HG02678 (cell line): ENCODE results near the gene SMPDL3A.
A peak's percentile ranks its signal among the peaks of the same experiment; 100 is the strongest.

ENCODE experiments used
- ATAC-seq: cut with Tn5 transposase; IDR thresholded peaks from one replicate; pipeline ENCODE4 v1.9.1; 2021; ENCODE audit warnings: mild to moderate bottlenecking, moderate library complexity; ENCODE audit not compliant: unreplicated experiment

SMPDL3A gene

GRCh38 chr6:122772724-122773415 is 16.2 kb upstream of the SMPDL3A start:
- no peak for ATAC-seq

- no peak for ATAC-seq
These were observed 13.1 kb upstream of the SMPDL3A start for GRCh38 chr6:122775975-122776374.

- no peak for ATAC-seq
These were observed 10.8 kb upstream of the SMPDL3A start for GRCh38 chr6:122778302-122778701.

- ATAC-seq, result no peak
These were observed 9.9 kb upstream of the SMPDL3A start for GRCh38 chr6:122778985-122779661.

DNA sequence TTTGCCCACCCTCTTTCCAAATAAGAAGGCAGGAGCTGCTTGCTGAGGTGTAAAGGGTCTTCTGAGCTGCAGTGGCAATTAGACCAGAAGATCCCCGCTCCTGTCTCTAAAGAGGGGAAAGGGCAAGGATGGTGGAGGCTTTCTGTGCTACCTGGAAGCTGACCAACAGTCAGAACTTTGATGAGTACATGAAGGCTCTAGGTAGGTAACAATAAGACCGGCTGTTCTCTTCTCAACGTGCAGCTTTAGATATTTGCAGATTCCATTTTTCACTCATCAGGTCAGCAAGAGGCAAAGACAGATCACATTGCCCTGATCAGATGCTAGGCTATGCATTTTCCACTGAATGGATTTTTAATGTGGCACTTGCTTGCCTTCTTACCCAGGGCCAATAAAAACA is 9.4 kb upstream of the SMPDL3A start, which contains the start of gene FABP7:
TSS of gene FABP7 (plus strand) at position 50 of the 400 bp plus-strand sequence. CDS start at position 129, 79 bp downstream.
- ATAC-seq, result no peak

GRCh38 chr6:122780114-122780513 is 8.9 kb upstream of the SMPDL3A start:
- no peak for ATAC-seq

DNA sequence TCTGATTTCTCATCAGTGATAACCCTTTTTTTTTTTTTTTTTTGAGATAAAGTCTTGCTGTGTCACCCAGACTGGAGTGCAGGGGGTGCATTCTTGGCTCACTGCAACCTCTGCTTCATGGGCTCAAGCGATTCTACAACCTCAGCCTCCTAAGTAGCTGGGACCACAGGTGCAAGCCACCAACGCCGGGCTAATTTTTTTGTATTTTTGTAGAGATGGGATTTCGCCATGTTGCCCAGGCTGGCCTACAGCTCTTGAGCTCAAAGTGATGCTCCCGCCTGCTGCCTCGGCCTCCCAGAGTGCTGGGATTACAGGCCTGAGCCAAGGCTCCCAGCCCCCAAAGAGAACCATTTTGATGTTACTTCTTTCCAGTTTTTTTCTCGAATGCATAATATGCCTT is 7.3 kb upstream of the SMPDL3A start:
- no peak for ATAC-seq

DNA sequence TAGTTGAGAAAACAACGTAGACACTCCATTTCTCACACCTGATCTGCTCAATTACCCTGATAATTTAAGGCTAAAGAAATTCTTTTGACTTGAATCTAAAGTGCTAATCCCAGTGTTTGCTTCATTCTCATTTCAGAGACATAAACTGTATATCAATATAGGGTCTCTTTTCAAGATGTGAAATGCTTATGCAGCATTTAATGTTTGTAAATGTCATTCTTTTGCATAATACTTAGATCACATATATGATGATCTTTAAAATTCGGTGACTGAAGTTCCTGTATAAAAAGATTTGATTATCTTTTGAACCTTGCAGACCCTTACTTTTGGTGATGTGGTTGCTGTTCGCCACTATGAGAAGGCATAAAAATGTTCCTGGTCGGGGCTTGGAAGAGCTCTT is 5.7 kb upstream of the SMPDL3A start:
- no peak for ATAC-seq

GRCh38 chr6:122785891-122786290 is 3.2 kb upstream of the SMPDL3A start:
- ATAC-seq, result no peak

DNA sequence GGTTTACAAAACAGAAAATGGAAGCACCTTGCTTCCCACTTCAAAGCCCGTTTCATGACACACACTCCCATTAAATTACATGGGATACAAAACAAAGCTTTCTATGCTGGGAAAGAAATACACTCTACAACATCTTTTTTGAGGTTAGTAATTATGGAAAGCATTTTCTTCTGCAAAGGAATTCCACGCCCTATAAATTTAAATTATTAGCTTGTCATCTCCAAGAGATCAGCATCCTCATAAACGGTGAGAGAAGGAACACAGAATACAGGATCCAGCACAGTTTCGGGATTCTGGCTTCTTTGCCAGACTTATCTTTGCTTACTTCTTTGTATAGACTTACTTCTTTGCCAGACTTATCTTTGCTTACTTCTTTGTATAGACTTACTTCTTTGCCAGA is 1.3 kb upstream of the SMPDL3A start:
- no peak for ATAC-seq

DNA sequence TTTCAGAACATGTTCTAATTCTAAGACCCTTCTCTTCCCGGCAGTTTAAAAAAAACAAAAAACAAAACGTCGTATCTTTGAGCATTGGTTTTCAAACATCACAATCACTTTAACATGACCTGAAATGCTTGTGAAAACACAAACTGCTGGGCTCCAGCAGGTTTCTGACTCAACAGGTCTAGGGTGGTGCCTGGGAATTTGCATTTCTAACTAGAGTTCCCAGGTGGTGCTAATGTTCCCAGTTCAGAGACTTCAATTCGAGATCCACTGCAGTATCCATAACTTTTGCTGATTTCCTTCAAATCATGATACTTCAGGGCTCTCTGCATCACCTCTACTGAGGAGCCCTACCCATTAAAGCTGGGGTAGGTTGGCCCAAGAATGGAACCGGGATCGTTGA is 850 bp upstream of the SMPDL3A start:
- ATAC-seq, result no peak

GRCh38 chr6:122788663-122789181 is 336 bp upstream of the SMPDL3A start:
- no peak for ATAC-seq

GRCh38 chr6:122790028-122790422 is 967 bp downstream of the SMPDL3A start:
- ATAC-seq, result no peak

GRCh38 chr6:122790423-122791309 is 1.6 kb downstream of the SMPDL3A start:
- no peak for ATAC-seq

GRCh38 chr6:122791310-122791679 is 2.2 kb downstream of the SMPDL3A start:
- no peak for ATAC-seq

GRCh38 chr6:122792766-122793165 is 3.7 kb downstream of the SMPDL3A start:
- no peak for ATAC-seq

- ATAC-seq, result no peak
These were observed 8.5 kb downstream of the SMPDL3A start for GRCh38 chr6:122797537-122797936.

GRCh38 chr6:122798099-122798641 is 9.1 kb downstream of the SMPDL3A start:
- peak; percentile 83 for ATAC-seq

GRCh38 chr6:122799140-122799745 is 10.2 kb downstream of the SMPDL3A start:
- ATAC-seq, result no peak

DNA sequence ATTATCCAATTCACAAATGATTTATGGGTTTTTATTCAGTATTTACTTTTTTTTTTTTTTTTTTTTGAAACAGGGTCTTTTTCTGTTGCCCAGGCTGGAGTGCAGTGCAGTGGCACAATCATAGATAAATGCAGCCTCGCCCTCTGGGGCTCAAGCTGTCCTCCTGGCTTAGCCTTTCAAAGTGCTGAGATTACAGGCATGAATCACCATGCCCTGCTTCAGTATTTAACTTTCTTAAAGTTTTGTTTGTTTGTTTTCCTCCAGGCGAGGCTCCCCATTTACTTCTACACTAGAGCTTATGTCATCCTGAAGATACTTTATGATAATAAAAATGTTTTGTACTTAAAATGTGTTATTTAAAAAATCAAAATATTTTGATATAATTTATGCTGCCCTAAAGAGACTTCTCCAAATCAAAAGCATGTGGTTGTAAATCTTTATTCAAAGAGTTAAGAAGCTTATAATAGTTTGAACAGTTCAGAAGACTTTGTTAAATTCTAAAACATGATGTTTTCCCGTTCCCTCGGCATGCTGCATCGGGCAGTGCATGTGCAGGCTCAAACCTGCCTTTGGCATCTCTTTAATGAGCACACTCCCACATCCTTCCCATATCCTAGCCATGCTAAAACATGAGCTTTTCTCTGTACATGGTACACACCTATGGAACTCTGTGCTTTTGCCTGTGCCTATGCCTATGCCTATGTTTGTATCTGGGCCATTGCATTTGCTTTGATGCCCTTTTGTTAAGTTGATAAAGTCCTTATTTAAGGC is 11.0 kb downstream of the SMPDL3A start:
- ATAC-seq, result no peak
